ENCODE data around the gene ZC3H18.

GRCh38 chr16:88595101-88595500 lies 24.9 kb downstream of the ZC3H18 start:
- TF ChIP-seq, protein P1, sequence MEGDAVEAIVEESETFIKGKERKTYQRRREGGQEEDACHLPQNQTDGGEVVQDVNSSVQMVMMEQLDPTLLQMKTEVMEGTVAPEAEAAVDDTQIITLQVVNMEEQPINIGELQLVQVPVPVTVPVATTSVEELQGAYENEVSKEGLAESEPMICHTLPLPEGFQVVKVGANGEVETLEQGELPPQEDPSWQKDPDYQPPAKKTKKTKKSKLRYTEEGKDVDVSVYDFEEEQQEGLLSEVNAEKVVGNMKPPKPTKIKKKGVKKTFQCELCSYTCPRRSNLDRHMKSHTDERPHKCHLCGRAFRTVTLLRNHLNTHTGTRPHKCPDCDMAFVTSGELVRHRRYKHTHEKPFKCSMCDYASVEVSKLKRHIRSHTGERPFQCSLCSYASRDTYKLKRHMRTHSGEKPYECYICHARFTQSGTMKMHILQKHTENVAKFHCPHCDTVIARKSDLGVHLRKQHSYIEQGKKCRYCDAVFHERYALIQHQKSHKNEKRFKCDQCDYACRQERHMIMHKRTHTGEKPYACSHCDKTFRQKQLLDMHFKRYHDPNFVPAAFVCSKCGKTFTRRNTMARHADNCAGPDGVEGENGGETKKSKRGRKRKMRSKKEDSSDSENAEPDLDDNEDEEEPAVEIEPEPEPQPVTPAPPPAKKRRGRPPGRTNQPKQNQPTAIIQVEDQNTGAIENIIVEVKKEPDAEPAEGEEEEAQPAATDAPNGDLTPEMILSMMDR (IDR thresholded peaks at IDR 0.05) = no peak
- no peak for TF ChIP-seq POLR2A (IDR thresholded peaks at IDR 0.05)
